Stimulated activated naive CD8-positive, alpha-beta T cell treated with anti-CD3 and anti-CD28 coated beads, Interleukin-15, Interleukin-2, amounts not matched to agents 100 ng/mL and 50 ng/mL, for 24 hours (primary cell): Measurements from ENCODE around the gene EEF2KMT.
"Not testable (repeated sequence)": the region's sequence is repeated elsewhere in the genome, so short reads cannot be mapped to it uniquely, and the experiment has no call there.

Source experiments
- H3K27ac Mint-ChIP-seq: one replicate; pipeline ENCODE4 v1.8.0; 2021; ENCODE audit warnings: mild to moderate bottlenecking, mixed read lengths
- H3K27me3 Mint-ChIP-seq: one replicate; pipeline ENCODE4 v1.8.0; 2021; ENCODE audit warnings: mixed read lengths
- H3K36me3 Mint-ChIP-seq: one replicate; pipeline ENCODE4 v1.8.0; 2021; ENCODE audit warnings: low read depth, mixed read lengths
- H3K4me1 Mint-ChIP-seq: one replicate; pipeline ENCODE4 v1.8.0; 2021; ENCODE audit warnings: low read depth, mixed read lengths
- H3K4me3 Mint-ChIP-seq: one replicate; pipeline ENCODE4 v1.8.0; 2021; ENCODE audit warnings: mild to moderate bottlenecking, mixed read lengths
- H3K9me3 Mint-ChIP-seq: one replicate; pipeline ENCODE4 v1.8.0; 2021; ENCODE audit warnings: mixed read lengths

The EEF2KMT gene, protein sequence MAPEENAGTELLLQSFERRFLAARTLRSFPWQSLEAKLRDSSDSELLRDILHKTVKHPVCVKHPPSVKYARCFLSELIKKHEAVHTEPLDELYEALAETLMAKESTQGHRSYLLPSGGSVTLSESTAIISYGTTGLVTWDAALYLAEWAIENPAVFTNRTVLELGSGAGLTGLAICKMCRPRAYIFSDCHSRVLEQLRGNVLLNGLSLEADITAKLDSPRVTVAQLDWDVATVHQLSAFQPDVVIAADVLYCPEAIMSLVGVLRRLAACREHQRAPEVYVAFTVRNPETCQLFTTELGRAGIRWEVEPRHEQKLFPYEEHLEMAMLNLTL

DNA sequence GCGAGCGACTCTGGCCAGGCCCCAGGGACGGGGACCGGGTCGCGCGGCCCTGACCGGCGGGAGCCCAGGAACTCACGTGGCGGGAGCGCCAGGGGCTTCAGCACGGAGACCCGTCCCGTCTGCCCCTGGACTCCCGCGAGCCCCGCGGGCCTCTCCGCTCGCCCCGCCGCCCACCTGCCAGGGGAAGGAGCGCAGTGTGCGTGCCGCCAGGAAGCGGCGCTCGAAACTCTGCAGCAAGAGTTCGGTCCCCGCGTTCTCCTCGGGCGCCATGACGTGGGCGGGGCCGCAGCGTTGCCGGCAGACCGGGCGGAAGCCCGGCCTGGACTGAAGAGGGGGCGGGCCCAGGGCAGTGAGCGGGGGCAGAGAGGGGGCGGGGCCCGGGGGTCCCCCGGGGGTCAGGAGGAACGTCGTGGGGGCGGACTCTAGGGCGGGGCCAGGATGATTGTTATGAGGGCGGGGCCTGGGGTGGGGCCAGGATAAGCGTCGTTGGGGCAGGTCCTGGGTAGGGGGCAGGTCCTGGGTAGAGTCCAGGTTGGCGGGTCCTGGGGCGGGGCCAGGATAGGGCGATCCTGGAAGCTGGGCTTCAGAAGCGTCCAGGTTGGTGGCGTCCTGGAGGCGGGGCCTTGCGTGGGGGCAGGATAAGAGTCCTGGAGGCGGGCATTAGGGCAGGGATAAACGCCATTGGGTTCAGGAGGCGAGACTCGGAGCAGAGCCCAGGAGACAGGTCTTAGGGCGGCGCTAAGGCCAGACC is at the start of gene EEF2KMT:
TSS of gene EEF2KMT (minus strand) at position 326 of the 751 bp plus-strand sequence. CDS start at position 270, 56 bp downstream.
- not testable (repeated sequence) for H3K27me3 Mint-ChIP-seq, H3K9me3 Mint-ChIP-seq, H3K36me3 Mint-ChIP-seq
- H3K4me3 Mint-ChIP-seq: peak within 1 kb of the TSS; percentile 92
- peaks cover 25% of the 10 kb centered on the region for H3K4me1 Mint-ChIP-seq
- peak within 1 kb of the TSS; percentile 88 for H3K27ac Mint-ChIP-seq

DNA sequence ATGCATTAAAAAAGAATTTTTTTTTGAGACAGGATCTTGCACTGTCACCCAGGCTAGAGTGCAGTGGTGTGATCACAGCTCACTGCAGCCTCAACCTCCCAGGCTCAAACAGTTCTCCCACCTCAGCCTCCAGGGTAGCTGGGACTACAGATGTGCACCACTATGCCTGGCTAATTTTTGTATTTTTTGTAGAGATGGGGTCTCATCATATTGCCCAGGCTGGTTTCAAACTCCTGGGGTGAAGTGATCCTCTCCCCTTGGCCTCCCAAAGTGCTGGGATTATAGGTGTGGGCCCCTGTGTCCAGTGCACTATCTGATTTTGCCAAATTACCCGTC is 47.0 kb upstream of the EEF2KMT start:
- H3K4me1 Mint-ChIP-seq, H3K36me3 Mint-ChIP-seq, H3K4me3 Mint-ChIP-seq, H3K27me3 Mint-ChIP-seq, H3K27ac Mint-ChIP-seq, H3K9me3 Mint-ChIP-seq: not testable (repeated sequence)

DNA sequence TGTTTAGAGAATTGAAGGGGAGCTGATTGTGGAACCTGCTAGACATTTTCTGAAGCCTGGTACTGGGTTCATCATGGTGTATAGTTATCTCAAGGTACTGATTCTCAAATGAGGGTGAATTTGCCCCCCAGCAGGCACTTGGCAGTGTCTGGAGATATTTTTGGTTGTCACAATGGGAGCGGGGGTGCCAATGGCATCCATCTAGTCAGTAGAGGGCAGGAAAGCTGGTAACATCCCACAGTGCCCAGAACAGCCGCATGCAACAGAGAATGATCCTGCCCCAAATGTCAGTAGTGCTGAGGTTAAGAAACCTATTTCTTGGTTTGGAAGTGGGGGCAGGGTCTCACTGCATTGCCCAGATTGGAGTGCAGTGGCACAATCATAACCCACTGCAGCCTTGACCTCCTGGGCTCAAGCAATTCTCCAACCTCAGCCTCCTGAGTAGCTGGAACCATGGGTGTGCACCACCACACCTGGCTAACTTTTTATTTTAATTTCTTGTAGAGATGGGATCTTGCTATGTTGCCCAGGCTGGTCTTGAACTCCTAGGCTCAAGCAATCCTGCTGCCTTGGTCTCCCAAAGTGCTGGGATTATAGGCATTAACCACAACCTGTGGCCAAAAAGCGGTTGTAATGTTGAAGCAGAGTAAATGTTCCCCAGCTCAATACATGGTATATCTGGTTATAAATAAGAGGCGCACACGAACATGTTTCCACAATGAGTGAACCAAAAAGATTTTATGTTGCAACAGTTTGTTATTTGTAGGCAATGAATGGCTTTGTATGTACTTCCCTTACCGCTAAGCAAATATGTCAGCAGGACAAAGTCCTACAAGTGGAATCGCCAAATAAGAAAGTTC is 46.4 kb upstream of the EEF2KMT start:
- H3K27ac Mint-ChIP-seq: no peak overlapping the region
- H3K4me3 Mint-ChIP-seq: no peak overlapping the region
- no peaks in the 10 kb centered on the region for H3K4me1 Mint-ChIP-seq
- peaks cover 5% of the 10 kb centered on the region for H3K27me3 Mint-ChIP-seq
- H3K9me3 Mint-ChIP-seq: no peaks in the 10 kb centered on the region
- H3K36me3 Mint-ChIP-seq: no peaks in the 10 kb centered on the region

DNA sequence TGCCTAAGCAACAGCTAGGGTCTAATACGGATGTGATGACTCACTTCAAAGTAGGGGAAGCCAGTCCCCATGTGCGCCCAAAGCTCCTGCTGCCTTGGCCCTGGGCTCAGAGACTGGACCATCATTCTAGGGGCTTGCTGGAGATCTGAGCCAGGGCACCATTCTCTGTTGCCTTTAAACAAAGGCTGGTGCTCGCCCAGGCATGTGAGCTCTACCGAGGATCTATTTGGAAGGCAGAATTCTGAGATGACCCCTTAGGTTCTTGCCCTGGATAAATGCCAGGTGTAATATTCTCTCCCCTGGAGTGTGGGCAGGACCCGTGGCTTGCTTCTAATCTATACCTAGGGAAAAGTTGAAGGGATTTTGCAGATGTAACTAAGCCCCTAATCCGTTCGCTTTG is 42.6 kb upstream of the EEF2KMT start:
- H3K27me3 Mint-ChIP-seq, H3K4me1 Mint-ChIP-seq, H3K9me3 Mint-ChIP-seq: not testable (repeated sequence)

DNA sequence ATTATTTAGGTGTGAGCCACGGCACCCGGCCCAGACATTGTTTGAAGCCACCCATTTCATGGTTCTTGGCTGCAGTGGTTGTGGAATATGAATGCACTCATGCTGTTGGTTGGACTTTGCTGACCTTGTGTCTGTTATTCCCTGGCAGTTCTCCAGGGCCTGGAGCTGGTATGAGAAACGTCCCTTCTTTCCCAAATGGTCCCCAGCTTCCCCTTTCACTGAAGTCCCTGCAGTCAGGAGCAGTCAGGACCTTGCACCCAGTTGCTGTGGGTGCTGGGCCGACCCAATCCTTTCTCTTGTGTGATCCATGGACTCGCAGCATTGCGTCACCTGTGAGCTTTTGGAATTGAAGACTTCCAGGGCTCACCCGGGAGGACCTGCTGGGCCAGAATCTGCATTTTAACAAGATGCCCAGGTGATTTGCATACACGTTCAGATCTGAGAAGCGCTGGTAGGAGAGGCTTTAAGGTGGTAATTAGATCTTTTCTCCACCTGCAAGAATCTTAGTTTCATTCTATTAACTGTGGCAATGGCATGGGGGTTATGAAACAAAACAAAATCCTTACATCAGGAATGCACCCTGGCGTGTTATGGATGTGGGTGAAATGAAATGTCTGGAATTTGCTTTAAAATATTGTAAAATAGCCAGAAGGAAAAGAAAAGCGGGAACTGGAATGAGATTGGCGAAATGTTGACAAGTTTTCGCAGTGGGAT is 37.3 kb upstream of the EEF2KMT start:
- not testable (repeated sequence) for H3K36me3 Mint-ChIP-seq, H3K9me3 Mint-ChIP-seq, H3K27ac Mint-ChIP-seq, H3K4me1 Mint-ChIP-seq, H3K4me3 Mint-ChIP-seq
- H3K27me3 Mint-ChIP-seq: peaks cover 31% of the 10 kb centered on the region

More for the DNA sequence above, 42.6 kb upstream of the EEF2KMT start:
- H3K36me3 Mint-ChIP-seq, H3K27ac Mint-ChIP-seq, H3K4me3 Mint-ChIP-seq: not testable (repeated sequence)

DNA sequence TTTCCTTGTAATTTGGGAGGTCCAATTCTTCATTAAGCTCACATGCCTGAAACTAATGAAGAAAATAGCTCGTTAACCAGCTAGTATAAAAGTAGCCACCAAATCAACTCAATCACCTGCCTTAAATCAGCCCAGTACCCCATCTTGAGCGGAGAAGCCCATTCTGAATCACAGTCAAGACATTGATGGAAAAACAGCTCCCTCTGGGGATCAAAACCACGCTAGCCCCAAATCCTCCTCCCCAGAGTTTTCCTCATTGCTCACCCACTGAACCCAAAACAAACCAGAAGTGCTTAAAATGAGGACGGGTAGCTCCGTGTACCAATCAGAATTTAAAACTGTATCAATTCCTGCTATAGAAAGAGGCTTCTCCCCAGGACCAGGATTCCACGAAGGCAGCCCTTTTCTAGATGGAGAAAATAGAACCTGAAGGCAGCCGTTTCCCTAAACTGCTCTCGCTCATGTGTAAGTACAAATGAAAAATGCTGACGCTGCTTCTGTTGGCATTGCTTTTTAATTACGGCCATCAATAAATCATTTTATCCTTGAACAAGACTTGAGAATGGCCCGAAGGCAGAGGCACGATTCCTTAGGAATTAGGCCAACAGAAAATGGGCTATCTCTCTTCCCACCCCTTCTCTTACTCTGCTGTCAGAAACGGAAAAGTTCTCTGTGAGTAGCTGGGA is 35.5 kb upstream of the EEF2KMT start:
- not testable (repeated sequence) for H3K4me1 Mint-ChIP-seq, H3K4me3 Mint-ChIP-seq, H3K36me3 Mint-ChIP-seq, H3K27ac Mint-ChIP-seq, H3K9me3 Mint-ChIP-seq
- peaks cover 33% of the 10 kb centered on the region for H3K27me3 Mint-ChIP-seq

DNA sequence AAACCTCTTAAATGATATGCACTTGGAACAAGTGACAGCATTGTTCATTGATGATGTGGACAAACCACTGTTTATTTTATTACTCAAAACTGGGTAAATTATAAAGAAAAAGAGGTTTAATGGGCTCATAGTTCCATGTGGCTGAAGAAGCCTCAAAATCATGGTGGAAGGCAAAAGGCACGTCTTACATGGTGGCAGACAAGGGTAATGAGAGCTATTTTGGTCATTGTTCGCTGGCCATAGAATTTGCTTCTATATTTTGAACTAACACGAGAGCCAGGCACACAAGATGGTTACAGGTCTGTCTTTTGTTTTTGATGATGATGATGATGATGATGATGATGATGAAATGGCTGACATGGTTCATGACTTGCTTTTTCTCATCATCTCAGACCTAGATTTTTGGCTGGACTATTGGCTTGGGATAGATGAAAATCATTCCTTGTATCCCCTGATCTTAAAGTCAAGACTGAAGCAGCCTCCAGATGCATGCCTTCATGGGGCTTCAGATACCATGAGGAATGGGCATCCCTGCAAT is 33.9 kb upstream of the EEF2KMT start:
- not testable (repeated sequence) for H3K9me3 Mint-ChIP-seq, H3K4me1 Mint-ChIP-seq, H3K27ac Mint-ChIP-seq, H3K36me3 Mint-ChIP-seq, H3K4me3 Mint-ChIP-seq
- peaks cover 31% of the 10 kb centered on the region for H3K27me3 Mint-ChIP-seq

DNA sequence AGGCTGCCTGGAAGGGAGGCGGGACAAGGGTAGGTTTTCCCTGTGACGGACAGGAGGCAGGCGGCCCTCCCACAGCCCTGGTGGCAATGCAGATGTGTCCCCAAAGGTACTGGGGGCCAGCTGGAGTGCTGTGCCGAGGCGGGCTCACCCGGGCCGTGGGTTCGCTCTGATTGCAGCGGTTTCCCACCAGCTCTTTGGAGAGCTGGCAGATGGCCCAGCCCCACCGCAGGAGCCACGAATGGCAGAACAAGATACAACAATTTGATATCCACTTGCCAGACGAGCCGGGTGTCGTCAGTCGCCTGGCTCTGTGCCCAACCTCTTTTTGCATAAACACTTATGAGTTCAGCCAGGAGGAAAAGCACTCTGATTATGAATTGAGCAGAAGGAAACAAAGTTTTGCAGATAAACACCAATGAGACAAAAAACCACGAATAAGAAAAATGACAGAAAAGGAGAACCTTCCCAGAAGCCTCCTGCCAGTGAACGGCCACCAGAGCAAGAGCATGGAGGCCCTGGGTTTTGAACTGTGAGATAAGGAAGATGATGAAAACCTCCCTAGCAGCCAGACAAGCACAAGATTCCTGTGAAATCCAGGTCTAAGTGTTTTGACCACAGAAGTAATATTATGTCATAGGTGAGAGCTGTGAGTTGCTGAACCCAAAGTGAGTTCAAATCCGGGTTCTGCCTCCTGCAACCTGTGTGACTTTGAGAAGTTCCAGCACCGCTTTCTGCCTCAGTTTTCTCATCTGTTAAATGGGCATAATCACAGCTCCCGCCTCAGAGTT is 19.9 kb upstream of the EEF2KMT start:
- H3K9me3 Mint-ChIP-seq, H3K4me3 Mint-ChIP-seq, H3K27ac Mint-ChIP-seq, H3K36me3 Mint-ChIP-seq, H3K4me1 Mint-ChIP-seq: not testable (repeated sequence)
- peaks cover 41% of the 10 kb centered on the region for H3K27me3 Mint-ChIP-seq

DNA sequence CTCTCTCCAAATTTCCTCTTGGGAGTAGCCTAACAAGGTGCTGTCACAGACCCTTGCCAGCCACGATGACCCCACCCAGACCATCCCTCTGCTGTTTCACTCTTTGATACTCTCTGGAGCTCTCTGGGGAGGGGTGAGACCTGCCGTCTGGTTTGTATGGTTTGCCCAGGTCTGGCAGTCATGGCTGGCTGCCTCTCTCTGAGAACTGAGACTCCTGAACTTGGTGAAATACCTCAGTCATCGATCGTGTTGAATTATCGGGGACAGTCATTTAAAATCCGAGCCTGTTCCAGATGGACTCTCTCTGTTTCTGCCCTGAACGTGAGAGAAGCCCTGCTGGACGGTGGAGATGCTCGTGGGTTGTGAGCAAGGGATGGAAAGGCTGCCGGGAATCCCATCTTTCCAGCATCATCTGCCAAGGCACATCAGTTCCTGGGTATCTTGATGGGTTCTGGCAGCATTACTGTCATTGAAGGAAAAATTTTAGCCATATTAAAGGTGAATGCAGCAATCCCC is 19.2 kb upstream of the EEF2KMT start:
- H3K36me3 Mint-ChIP-seq, H3K4me1 Mint-ChIP-seq, H3K9me3 Mint-ChIP-seq, H3K4me3 Mint-ChIP-seq, H3K27ac Mint-ChIP-seq: not testable (repeated sequence)
- peaks cover 41% of the 10 kb centered on the region for H3K27me3 Mint-ChIP-seq

DNA sequence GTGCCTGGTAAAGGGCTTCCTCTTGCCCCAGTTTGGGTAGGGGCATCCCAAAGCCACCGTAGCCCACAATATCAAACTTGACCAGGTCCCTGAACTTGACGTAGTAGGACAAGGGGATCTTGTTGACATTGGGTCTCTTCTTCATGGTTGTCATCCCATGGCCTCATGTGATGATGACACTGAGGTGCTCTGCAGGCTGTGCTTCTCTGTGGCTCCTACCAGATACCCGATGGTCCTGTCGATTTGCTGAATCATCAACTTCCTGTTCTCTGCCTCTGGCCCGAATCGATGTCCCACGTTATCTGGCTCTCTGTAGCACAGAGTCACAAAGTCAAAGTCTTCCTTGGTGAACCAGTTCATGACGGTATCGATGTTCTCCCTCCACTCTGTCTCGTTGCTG is 13.3 kb upstream of the EEF2KMT start:
- H3K4me3 Mint-ChIP-seq, H3K9me3 Mint-ChIP-seq, H3K36me3 Mint-ChIP-seq, H3K4me1 Mint-ChIP-seq, H3K27ac Mint-ChIP-seq: not testable (repeated sequence)
- H3K27me3 Mint-ChIP-seq: peaks cover 14% of the 10 kb centered on the region

DNA sequence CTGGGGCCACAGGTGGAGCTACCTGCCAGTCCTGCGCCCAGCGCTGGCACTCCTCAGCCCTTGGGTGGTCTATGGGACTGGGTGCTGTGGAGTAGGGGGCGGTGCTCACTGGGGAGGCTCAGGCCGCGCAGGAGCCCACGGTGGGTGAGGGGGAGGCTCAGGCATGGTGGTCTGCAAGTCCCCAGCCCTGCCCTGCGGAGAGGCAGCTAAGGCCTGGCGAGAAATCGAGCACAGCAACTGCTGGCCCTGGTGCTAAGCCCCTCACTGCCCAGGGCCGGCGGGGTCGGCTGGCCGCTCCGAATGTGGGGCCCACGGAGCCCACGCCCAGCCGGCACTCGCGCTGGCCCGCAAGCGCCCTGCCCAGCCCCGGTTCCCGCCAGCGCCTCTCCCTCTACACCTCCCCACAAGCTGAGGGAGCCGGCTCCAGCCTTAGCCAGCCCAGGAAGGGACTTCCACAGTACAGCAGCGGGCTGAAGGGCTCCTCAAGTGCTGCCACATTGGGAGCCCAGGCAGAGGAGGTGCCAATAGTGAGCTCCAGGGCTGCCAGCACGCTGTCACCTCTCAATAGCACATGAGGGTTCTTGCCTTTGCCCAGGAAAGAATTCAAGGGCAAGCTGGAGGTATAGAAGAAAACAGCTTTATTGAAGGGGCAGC is 11.0 kb upstream of the EEF2KMT start:
- H3K4me1 Mint-ChIP-seq: no peaks in the 10 kb centered on the region
- peaks cover 12% of the 10 kb centered on the region for H3K27me3 Mint-ChIP-seq
- no peaks in the 10 kb centered on the region for H3K9me3 Mint-ChIP-seq
- no peak overlapping the region for H3K27ac Mint-ChIP-seq
- no peaks in the 10 kb centered on the region for H3K36me3 Mint-ChIP-seq
- no peak overlapping the region for H3K4me3 Mint-ChIP-seq

DNA sequence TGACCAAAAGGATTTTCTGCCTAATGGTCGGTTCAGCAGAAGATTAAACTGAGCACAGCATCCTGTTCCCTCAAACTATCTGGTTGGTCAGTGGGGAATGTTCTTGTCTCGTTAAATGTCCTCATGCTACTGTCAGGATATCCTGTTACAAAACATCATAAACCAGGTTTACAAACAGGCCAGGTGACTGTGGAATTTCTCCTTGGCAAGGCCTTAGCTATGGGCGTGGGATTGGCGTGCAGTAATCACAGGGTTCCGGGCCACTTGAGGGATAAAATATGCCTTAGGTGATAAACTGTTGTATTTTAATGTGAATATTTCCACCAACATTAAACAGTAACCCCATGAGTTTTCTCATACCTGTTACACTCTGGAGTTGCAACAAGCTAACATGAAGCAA is 7.4 kb upstream of the EEF2KMT start:
- H3K27me3 Mint-ChIP-seq, H3K4me3 Mint-ChIP-seq, H3K36me3 Mint-ChIP-seq, H3K27ac Mint-ChIP-seq, H3K4me1 Mint-ChIP-seq, H3K9me3 Mint-ChIP-seq: not testable (repeated sequence)

DNA sequence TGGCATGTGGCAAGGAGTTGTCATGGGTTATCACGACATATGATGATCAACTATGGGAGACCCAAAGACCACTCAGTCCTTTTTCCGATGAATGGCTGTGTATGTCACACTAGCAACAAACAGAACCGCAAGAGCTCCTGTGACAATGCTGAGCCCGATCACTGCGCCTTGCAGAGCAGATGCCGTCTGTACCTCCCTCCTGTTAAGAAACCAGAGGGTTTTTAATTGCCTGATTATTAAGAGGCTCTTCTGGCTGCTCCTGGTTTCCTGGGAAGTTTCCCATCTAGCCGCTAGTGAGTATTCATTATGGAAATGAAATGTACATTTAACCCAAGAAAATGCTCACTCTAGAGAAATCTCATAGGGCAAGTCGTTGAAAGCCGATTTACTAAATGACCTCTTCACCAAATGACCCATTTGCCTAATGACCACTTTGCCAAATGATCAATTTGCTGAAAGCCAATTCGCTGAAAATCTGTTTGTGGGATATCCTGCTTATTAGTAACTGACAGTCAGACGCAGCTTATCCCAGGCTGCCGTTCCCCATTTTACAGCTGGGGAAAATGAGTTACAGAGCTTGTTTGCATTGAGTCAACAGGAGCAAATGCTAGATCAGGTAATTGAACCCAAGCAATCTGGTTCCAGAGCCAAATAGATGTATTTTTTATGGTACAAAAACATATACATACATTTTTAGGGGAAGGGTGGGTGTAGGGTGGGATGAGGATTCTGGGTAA is 5.9 kb upstream of the EEF2KMT start:
- H3K27me3 Mint-ChIP-seq, H3K36me3 Mint-ChIP-seq, H3K9me3 Mint-ChIP-seq, H3K4me1 Mint-ChIP-seq, H3K27ac Mint-ChIP-seq, H3K4me3 Mint-ChIP-seq: not testable (repeated sequence)
